IMR-90 (cell line): ENCODE results near the gene FBH1. TPM values are rescaled to one million over a fixed set of nuclear protein-coding genes. Genes with fewer than 3 reads are reported as not detected.
A peak's percentile ranks its signal among the peaks of the same experiment; 100 is the strongest.

Experiments used
- ATAC-seq: fragments of 200-7000 bp; cut with Tn5 transposase; 2 replicates; pipeline ENCODE4 v1.9.1; 2020; ENCODE audit warnings: low read depth, mild to moderate bottlenecking, moderate library complexity
- BruUV-seq: library from RNA; stranded (reverse); fragments of 400-500 nt; replicated peaks from 2 replicates; lab custom pipeline; 2021; lab: Mats Ljungman, UMichigan
- CTCF ChIA-PET: fragments of 300-600 bp; formaldehyde crosslinking; extraction: SDS; loops from one replicate; lab custom pipeline; 2021; ENCODE audit warnings: antibody characterized with exemption; lab: Yijun Ruan, JAX
- POLR2A ChIA-PET: fragments of 300-600 bp; sonication (Branson Sonifier 250); formaldehyde crosslinking; loops from one replicate; lab custom pipeline; 2022; ENCODE audit warnings: antibody characterized with exemption; ENCODE audit not compliant: unreplicated experiment; lab: Charles Lee
- DNase-seq: peaks from one replicate; pipeline ENCODE4 v3.0.0; 2013
- H2AFZ ChIP-seq: replicated peaks from 2 replicates; pipeline ENCODE3; 2013; ENCODE audit warnings: low read length, mild to moderate bottlenecking; ENCODE audit not compliant: poor library complexity
- H2AK5ac ChIP-seq: 2 replicates; pipeline ENCODE4 v1.6.1; 2013; ENCODE audit warnings: low read depth, low read length, inconsistent platforms
- H2AK9ac ChIP-seq: replicated peaks from 2 replicates; pipeline ENCODE3; 2013; ENCODE audit warnings: mild to moderate bottlenecking, low read depth, low read length, moderate library complexity; ENCODE audit not compliant: poor library complexity
- H2BK120ac ChIP-seq: 2 replicates; pipeline ENCODE4 v1.6.1; 2013; ENCODE audit warnings: low read depth, low read length, inconsistent platforms
- H2BK15ac ChIP-seq: 3 replicates; pipeline ENCODE4 v1.6.1; 2013; ENCODE audit warnings: low read depth, low read length, inconsistent platforms
- H2BK20ac ChIP-seq: 2 replicates; pipeline ENCODE4 v1.6.1; 2013; ENCODE audit warnings: low read depth, mild to moderate bottlenecking, inconsistent platforms, low read length, moderate library complexity
- H2BK5ac ChIP-seq: 2 replicates; pipeline ENCODE4 v1.6.1; 2013; ENCODE audit warnings: mild to moderate bottlenecking, low read depth, low read length, inconsistent platforms; ENCODE audit not compliant: poor library complexity, severe bottlenecking
- H3K14ac ChIP-seq: replicated peaks from 2 replicates; pipeline ENCODE4 v1.6.1; 2013; ENCODE audit warnings: low read depth, low read length, inconsistent platforms
- H3K18ac ChIP-seq: 2 replicates; pipeline ENCODE4 v1.6.1; 2013; ENCODE audit warnings: low read depth, low read length, control low read depth
- H3K23ac ChIP-seq: 2 replicates; pipeline ENCODE4 v1.6.1; 2013; ENCODE audit warnings: low read depth, low read length, inconsistent platforms
- H3K27ac ChIP-seq: 2 replicates; pipeline ENCODE4 v1.5.1; 2013; ENCODE audit warnings: mild to moderate bottlenecking, control low read depth, low read length; ENCODE audit not compliant: insufficient read depth
- H3K27me3 ChIP-seq: 2 replicates; pipeline ENCODE4 v1.6.1; 2013; ENCODE audit warnings: low read length; ENCODE audit not compliant: control insufficient read depth, insufficient read depth
- H3K36me3 ChIP-seq: 2 replicates; pipeline ENCODE4 v1.6.1; 2013; ENCODE audit warnings: low read length, mixed read lengths; ENCODE audit not compliant: control insufficient read depth, insufficient read depth
- H3K4ac ChIP-seq: 2 replicates; pipeline ENCODE4 v1.6.1; 2013; ENCODE audit warnings: low read depth, low read length, inconsistent platforms
- H3K4me1 ChIP-seq: 2 replicates; pipeline ENCODE4 v1.6.1; 2013; ENCODE audit warnings: low read length, mixed read lengths; ENCODE audit not compliant: control insufficient read depth, insufficient read depth
- H3K4me2 ChIP-seq: 2 replicates; pipeline ENCODE4 v1.6.1; 2013; ENCODE audit warnings: low read depth, mild to moderate bottlenecking, control low read depth, low read length, moderate library complexity
- H3K4me3 ChIP-seq: 2 replicates; pipeline ENCODE4 v1.5.1; 2013; ENCODE audit warnings: low read depth, mild to moderate bottlenecking, control low read depth, low read length, moderate library complexity; ENCODE audit not compliant: insufficient read depth
- H3K56ac ChIP-seq: 2 replicates; pipeline ENCODE4 v1.6.1; 2013; ENCODE audit warnings: low read length, inconsistent platforms; ENCODE audit not compliant: insufficient read depth; ENCODE audit errors: extremely low read depth
- H3K79me1 ChIP-seq, 2 experiments: 2 replicates each; pipeline ENCODE4 v1.6.1; 2013; ENCODE audit warnings: low read length in 2 of 2, inconsistent platforms in 1 of 2, low read depth in 1 of 2
- H3K9ac ChIP-seq: 2 replicates; pipeline ENCODE4 v1.6.1; 2013; ENCODE audit warnings: low read depth, low read length, control low read depth
- H3K9me1 ChIP-seq: 2 replicates; pipeline ENCODE4 v1.6.1; 2013; ENCODE audit warnings: low read length, inconsistent platforms; ENCODE audit not compliant: insufficient read depth
- H3K9me3 ChIP-seq: 2 replicates; pipeline ENCODE4 v1.6.1; 2013; ENCODE audit warnings: low read length; ENCODE audit not compliant: control insufficient read depth, insufficient read depth
- H4K20me1 ChIP-seq: 2 replicates; pipeline ENCODE4 v1.6.1; 2013; ENCODE audit warnings: low read length, inconsistent platforms; ENCODE audit not compliant: insufficient read depth
- H4K5ac ChIP-seq: 2 replicates; pipeline ENCODE4 v1.6.1; 2013; ENCODE audit warnings: mild to moderate bottlenecking, low read depth, low read length, control low read depth
- H4K8ac ChIP-seq, 2 experiments: 2 replicates each; pipeline ENCODE4 v1.6.1; 2013; ENCODE audit warnings: low read depth in 2 of 2, low read length in 2 of 2, control low read depth in 1 of 2, inconsistent platforms in 1 of 2
- H4K91ac ChIP-seq: 2 replicates; pipeline ENCODE4 v1.6.1; 2013; ENCODE audit warnings: low read depth, low read length, inconsistent platforms; ENCODE audit not compliant: insufficient read depth
- CEBPB ChIP-seq: IDR thresholded peaks from 2 replicates; pipeline ENCODE4 v1.6.1; 2012; ENCODE audit warnings: low read depth, low read length, improper control_type of control experiment
- CHD1 ChIP-seq: IDR thresholded peaks from 2 replicates; pipeline ENCODE4 v1.6.1; 2012; ENCODE audit warnings: low read depth, low read length, improper control_type of control experiment
- MAZ ChIP-seq: IDR thresholded peaks from 2 replicates; pipeline ENCODE4 v1.6.1; 2012; ENCODE audit warnings: low read depth, mild to moderate bottlenecking, low read length, improper control_type of control experiment, moderate library complexity, borderline replicate concordance
- WGBS, 2 experiments: methylation state at CpG; one replicate each; pipeline versions ENCODE4 v1.1.5 to v1.1.7; 2013; ENCODE audit warnings: missing lambda C conversion rate in 2 of 2; ENCODE audit not compliant: insufficient read length in 1 of 2; ENCODE audit errors: extremely low coverage in 2 of 2; 5-methylcytosine and 5-hydroxymethylcytosine counted together
- dilution Hi-C: fragments of 300-500 bp; cut with HindIII; formaldehyde crosslinking; loops from one replicate; pipeline ENCODE4 v1.14.3; 2018; ENCODE audit warnings: low sequenced_read_pairs; ENCODE audit not compliant: unreplicated experiment
- in situ Hi-C: fragments of 300-500 bp; cut with MboI; formaldehyde crosslinking; loops from 3 replicates; pipeline ENCODE4 v1.14.3; 2019; ENCODE audit warnings: low sequenced_read_pairs, inconsistent platforms, mixed read lengths
- intact Hi-C: fragments of 100-400 bp; cut with micrococcal nuclease; formaldehyde crosslinking; loops from 2 replicates; pipeline ENCODE4 v1.10.0; 2022
- polyA plus RNA-seq, 3 experiments: library from polyadenylated mRNA; depleted of rRNA; stranded (reverse); fragments of >200 nt; gene quantifications; 2 replicates each; pipeline ENCODE4 v1.2.3, GENCODE V29; 2012; ENCODE audit warnings: low replicate concordance in 1 of 3
- total RNA-seq: library from RNA; depleted of rRNA; stranded (reverse); fragments of >200 nt; gene quantifications from 2 replicates; pipeline ENCODE4 v1.2.3, GENCODE V29; 2012

The FBH1 gene
- total and polyA plus RNA-seq, 2 of the 4 experiments (the other 2 are of a cell fraction), result 59.3 to 72.2 TPM

GRCh38 chr10:5887029-5887428 is 3.0 kb upstream of the FBH1 start:
- H2AK9ac ChIP-seq, result no peak overlapping the region
- WGBS, 2 experiments, result no CpG with 5 or more reads among the region's 1 CpG
- no peak overlapping the region for H2BK5ac ChIP-seq
- H3K56ac ChIP-seq, result no peak overlapping the region
- dilution Hi-C loops (no loop called here), intact Hi-C loops (loop anchor here (5.0 kb wide), 2 partner anchors 75 to 200 kb away; partner anchors contain the start of gene GDI2), in situ Hi-C loops (loop anchor here (10.0 kb wide), 1 partner anchor 202 kb away; the partner anchor contains the start of gene TASOR2)
- H4K20me1 ChIP-seq, result peaks cover 27% of the 10 kb centered on the region; the same call in 1 of the 2 replicates
- H2BK15ac ChIP-seq, result no peak overlapping the region
- no peak overlapping the region for H3K4ac ChIP-seq
- no peaks in the 10 kb centered on the region for H3K9me3 ChIP-seq
- H3K4me2 ChIP-seq, result peak overlapping the region; percentile 10
- H4K8ac ChIP-seq, result no peak overlapping the region
- no peak overlapping the region for H4K91ac ChIP-seq
- peaks cover 21% of the 10 kb centered on the region for H3K36me3 ChIP-seq
- no peak overlapping the region for H2BK20ac ChIP-seq
- no peak overlapping the region for H2AFZ ChIP-seq
- no peak overlapping the region for H2BK120ac ChIP-seq
- peak; percentile 63 for DNase-seq
- H3K27ac ChIP-seq, result peak overlapping the region; percentile 43; the same call in 1 of the 2 replicates
- H3K23ac ChIP-seq, result no peak overlapping the region
- no peak overlapping the region for H2AK5ac ChIP-seq
- CTCF ChIA-PET, result interaction anchor here (1.3 to 1.4 kb wide), 2 partner anchors 257 to 264 kb away, joined by 4 to 5 read pairs; no protein-coding TSS in a partner anchor
- peaks cover 12% of the 10 kb centered on the region for H3K4me1 ChIP-seq
- no peak overlapping the region for H3K18ac ChIP-seq
- H3K4me3 ChIP-seq, result no peak overlapping the region
- peaks cover 27 to 31% of the 10 kb centered on the region in 2 experiments for H3K79me1 ChIP-seq
- no peak overlapping the region for H3K14ac ChIP-seq
- BruUV-seq, result no TSS peak
- no peaks in the 10 kb centered on the region for H3K27me3 ChIP-seq
- no peak for TF ChIP-seq CHD1
- TF ChIP-seq CEBPB, result peak; percentile 62; the same call in 1 of the 2 replicates
- no peak for TF ChIP-seq MAZ
- POLR2A ChIA-PET, result no interaction called here
- ATAC-seq, result no peak
- H3K9me1 ChIP-seq, result peaks cover 14% of the 10 kb centered on the region
- H4K5ac ChIP-seq, result no peak overlapping the region
- no peak overlapping the region for H3K9ac ChIP-seq
